Ovary (tissue), 3 donors: Measurements from ENCODE around the gene CFAP299.

Experiments used
- POLR2A ChIP-seq: fragments of 450-650 bp; IDR thresholded peaks from one replicate; pipeline ENCODE4 v1.6.1; 2017; ENCODE audit warnings: antibody characterized with exemption, mild to moderate bottlenecking, moderate library complexity
- TF ChIP-seq, protein P1 (sequence below), 3 donors: fragments of 450-650 bp in 2 of 3; fragments of 200-600 bp in 1 of 3; IDR thresholded peaks; one replicate each; pipeline versions ENCODE4 v1.5.1 to v1.8.0; 2016 to 2022; ENCODE audit warnings: antibody characterized with exemption in 3 of 3, mild to moderate bottlenecking in 1 of 3
- donor health status: DM: no; HTN: no; CAD: no.

DNA sequence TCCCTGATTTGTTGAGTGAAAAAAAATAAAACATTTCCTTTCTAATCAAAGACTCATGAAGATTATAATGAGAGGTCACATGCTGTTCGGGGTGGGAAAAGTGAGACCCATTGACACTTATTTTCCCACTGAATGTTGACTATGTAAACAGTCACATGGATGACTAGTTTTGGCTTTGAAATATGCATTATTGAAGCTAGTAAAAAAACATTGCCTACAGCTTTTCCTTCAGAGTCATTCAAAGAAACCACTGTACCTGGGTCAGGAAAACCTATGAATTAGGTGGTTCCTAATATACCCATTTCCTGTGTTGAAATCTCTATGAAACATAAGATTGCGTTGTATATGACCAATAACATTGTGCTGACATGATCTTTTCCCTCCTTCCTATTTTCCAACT, 251.2 kb downstream of the CFAP299 start:
- TF ChIP-seq, protein P1, sequence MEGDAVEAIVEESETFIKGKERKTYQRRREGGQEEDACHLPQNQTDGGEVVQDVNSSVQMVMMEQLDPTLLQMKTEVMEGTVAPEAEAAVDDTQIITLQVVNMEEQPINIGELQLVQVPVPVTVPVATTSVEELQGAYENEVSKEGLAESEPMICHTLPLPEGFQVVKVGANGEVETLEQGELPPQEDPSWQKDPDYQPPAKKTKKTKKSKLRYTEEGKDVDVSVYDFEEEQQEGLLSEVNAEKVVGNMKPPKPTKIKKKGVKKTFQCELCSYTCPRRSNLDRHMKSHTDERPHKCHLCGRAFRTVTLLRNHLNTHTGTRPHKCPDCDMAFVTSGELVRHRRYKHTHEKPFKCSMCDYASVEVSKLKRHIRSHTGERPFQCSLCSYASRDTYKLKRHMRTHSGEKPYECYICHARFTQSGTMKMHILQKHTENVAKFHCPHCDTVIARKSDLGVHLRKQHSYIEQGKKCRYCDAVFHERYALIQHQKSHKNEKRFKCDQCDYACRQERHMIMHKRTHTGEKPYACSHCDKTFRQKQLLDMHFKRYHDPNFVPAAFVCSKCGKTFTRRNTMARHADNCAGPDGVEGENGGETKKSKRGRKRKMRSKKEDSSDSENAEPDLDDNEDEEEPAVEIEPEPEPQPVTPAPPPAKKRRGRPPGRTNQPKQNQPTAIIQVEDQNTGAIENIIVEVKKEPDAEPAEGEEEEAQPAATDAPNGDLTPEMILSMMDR (IDR thresholded peaks at IDR 0.05): no peak
- TF ChIP-seq POLR2A: no peak
